GM12891 (cell line): ENCODE measurements around the gene TMEM117.

Experiments used
- PAX5 ChIP-seq: IDR thresholded peaks from 2 replicates; pipeline ENCODE4 v1.6.1; 2011; ENCODE audit warnings: low read length, moderate library complexity, mild to moderate bottlenecking; ENCODE audit not compliant: insufficient read depth, severe bottlenecking
- POLR2A ChIP-seq: IDR thresholded peaks from 2 replicates; pipeline ENCODE4 v1.6.1; 2011; ENCODE audit warnings: low read depth, low read length, control low read depth
- POLR2AphosphoS5 ChIP-seq: IDR thresholded peaks from 2 replicates; pipeline ENCODE4 v1.6.1; 2011; ENCODE audit warnings: low read depth, low read length, control low read depth
- POU2F2 ChIP-seq: IDR thresholded peaks from 2 replicates; pipeline ENCODE4 v1.6.1; 2011; ENCODE audit warnings: low read depth, mild to moderate bottlenecking, control low read depth, low read length, moderate library complexity
- SPI1 ChIP-seq: IDR thresholded peaks from 2 replicates; pipeline ENCODE4 v1.6.1; 2011; ENCODE audit warnings: low read depth, low read length, control low read depth
- TAF1 ChIP-seq: IDR thresholded peaks from 2 replicates; pipeline ENCODE4 v1.6.1; 2011; ENCODE audit warnings: low read depth, low read length, control low read depth

GRCh38 chr12:44245932-44246331 is 410.1 kb downstream of the TMEM117 start:
- TF ChIP-seq POU2F2 (no peak), POLR2A (no peak), TAF1 (no peak), POLR2AphosphoS5 (no peak), SPI1 (no peak), PAX5 (no peak)
